ENCODE data around the gene HDGF. TPM values are rescaled to one million over a fixed set of nuclear protein-coding genes. Genes with fewer than 3 reads are reported as not detected.

Gene HDGF
- total and polyA plus RNA-seq, 9 of the 15 experiments (the other 6 are each of a cell fraction or from before 2014, with no cell fraction given): 38.8 to 601 (median 400) TPM

DNA sequence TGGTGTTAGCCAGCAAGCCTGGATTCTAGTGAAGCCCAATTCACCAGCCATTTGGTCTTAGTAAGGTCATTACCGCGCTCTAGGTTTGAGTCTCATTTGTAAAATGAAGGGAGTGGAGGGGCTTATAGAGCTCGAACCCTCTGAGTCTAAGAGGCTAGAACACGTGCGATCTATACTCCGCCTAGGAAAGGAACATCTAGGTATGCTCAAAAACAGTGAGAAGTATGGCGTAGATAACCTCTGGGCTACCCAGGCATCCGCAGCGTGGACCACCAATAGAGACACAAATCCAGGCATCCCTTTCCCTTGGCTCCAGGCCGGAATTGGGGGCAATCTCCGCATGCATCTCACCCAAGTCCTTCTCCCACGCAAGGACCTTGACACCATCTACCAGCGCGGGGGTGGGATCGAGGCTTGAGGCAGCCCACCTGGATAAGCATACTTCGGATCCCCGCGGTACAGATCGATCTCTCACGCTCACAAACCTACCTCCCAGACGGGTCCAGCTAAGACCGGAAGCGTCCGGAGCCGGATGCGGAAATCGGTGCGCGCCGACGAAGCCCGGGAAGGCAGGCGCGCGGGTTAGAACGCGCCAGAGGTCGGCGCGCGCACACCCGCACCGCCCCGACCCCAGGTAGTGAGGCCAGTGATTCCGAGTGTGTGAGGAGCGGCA, 23.4 kb downstream of the HDGF start, which contains the start of gene METTL25B (continued):
- TF ChIP-seq, protein P1, sequence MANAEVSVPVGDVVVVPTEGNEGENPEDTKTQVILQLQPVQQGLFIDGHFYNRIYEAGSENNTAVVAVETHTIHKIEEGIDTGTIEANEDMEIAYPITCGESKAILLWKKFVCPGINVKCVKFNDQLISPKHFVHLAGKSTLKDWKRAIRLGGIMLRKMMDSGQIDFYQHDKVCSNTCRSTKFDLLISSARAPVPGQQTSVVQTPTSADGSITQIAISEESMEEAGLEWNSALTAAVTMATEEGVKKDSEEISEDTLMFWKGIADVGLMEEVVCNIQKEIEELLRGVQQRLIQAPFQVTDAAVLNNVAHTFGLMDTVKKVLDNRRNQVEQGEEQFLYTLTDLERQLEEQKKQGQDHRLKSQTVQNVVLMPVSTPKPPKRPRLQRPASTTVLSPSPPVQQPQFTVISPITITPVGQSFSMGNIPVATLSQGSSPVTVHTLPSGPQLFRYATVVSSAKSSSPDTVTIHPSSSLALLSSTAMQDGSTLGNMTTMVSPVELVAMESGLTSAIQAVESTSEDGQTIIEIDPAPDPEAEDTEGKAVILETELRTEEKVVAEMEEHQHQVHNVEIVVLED (CRISPR knock-in tag; IDR thresholded peaks at IDR 0.05): no peak
- TF ChIP-seq ILK (tag; IDR thresholded peaks at IDR 0.05; ENCODE audit: borderline replicate concordance, low read depth) (no peak), TFAM (CRISPR knock-in tag; conservative IDR thresholded peaks at IDR 0.05) (no peak), CHCHD3 (CRISPR knock-in tag; IDR thresholded peaks at IDR 0.05) (no peak), NFXL1 (CRISPR knock-in tag; IDR thresholded peaks at IDR 0.05) (no peak), NR2F6 (CRISPR knock-in tag; IDR thresholded peaks at IDR 0.05) (no peak), ZNF583 (CRISPR knock-in tag; IDR thresholded peaks at IDR 0.05) (no peak), SAFB2 (IDR thresholded peaks at IDR 0.05; ENCODE audit: borderline replicate concordance, low read depth, low read length, severe bottlenecking) (no peak)
- TF ChIP-seq, protein P2, sequence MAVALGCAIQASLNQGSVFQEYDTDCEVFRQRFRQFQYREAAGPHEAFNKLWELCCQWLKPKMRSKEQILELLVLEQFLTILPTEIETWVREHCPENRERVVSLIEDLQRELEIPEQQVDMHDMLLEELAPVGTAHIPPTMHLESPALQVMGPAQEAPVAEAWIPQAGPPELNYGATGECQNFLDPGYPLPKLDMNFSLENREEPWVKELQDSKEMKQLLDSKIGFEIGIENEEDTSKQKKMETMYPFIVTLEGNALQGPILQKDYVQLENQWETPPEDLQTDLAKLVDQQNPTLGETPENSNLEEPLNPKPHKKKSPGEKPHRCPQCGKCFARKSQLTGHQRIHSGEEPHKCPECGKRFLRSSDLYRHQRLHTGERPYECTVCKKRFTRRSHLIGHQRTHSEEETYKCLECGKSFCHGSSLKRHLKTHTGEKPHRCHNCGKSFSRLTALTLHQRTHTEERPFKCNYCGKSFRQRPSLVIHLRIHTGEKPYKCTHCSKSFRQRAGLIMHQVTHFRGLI (CRISPR knock-in tag; IDR thresholded peaks at IDR 0.05): no peak
- TF ChIP-seq, protein P3, sequence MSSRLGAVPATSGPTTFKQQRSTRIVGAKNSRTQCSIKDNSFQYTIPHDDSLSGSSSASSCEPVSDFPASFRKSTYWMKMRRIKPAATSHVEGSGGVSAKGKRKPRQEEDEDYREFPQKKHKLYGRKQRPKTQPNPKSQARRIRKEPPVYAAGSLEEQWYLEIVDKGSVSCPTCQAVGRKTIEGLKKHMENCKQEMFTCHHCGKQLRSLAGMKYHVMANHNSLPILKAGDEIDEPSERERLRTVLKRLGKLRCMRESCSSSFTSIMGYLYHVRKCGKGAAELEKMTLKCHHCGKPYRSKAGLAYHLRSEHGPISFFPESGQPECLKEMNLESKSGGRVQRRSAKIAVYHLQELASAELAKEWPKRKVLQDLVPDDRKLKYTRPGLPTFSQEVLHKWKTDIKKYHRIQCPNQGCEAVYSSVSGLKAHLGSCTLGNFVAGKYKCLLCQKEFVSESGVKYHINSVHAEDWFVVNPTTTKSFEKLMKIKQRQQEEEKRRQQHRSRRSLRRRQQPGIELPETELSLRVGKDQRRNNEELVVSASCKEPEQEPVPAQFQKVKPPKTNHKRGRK (tag; IDR thresholded peaks at IDR 0.05): no peak
- TF ChIP-seq, protein P4, sequence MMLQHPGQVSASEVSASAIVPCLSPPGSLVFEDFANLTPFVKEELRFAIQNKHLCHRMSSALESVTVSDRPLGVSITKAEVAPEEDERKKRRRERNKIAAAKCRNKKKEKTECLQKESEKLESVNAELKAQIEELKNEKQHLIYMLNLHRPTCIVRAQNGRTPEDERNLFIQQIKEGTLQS (IDR thresholded peaks at IDR 0.05): no peak
- TF ChIP-seq, protein P4 (CRISPR knock-in tag; conservative IDR thresholded peaks at IDR 0.05): no peak
- TF ChIP-seq, protein P5, sequence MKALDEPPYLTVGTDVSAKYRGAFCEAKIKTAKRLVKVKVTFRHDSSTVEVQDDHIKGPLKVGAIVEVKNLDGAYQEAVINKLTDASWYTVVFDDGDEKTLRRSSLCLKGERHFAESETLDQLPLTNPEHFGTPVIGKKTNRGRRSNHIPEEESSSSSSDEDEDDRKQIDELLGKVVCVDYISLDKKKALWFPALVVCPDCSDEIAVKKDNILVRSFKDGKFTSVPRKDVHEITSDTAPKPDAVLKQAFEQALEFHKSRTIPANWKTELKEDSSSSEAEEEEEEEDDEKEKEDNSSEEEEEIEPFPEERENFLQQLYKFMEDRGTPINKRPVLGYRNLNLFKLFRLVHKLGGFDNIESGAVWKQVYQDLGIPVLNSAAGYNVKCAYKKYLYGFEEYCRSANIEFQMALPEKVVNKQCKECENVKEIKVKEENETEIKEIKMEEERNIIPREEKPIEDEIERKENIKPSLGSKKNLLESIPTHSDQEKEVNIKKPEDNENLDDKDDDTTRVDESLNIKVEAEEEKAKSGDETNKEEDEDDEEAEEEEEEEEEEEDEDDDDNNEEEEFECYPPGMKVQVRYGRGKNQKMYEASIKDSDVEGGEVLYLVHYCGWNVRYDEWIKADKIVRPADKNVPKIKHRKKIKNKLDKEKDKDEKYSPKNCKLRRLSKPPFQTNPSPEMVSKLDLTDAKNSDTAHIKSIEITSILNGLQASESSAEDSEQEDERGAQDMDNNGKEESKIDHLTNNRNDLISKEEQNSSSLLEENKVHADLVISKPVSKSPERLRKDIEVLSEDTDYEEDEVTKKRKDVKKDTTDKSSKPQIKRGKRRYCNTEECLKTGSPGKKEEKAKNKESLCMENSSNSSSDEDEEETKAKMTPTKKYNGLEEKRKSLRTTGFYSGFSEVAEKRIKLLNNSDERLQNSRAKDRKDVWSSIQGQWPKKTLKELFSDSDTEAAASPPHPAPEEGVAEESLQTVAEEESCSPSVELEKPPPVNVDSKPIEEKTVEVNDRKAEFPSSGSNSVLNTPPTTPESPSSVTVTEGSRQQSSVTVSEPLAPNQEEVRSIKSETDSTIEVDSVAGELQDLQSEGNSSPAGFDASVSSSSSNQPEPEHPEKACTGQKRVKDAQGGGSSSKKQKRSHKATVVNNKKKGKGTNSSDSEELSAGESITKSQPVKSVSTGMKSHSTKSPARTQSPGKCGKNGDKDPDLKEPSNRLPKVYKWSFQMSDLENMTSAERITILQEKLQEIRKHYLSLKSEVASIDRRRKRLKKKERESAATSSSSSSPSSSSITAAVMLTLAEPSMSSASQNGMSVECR (CRISPR knock-in tag; IDR thresholded peaks at IDR 0.05): peak; percentile 48; the same call in 1 of the 2 replicates

All from K562 (cell line).